IMR-90 (cell line): ENCODE measurements around the gene SPECC1L. TPM values are rescaled to one million over a fixed set of nuclear protein-coding genes. Genes with fewer than 3 reads are reported as not detected.

Experiments
- ATAC-seq: fragments of 200-7000 bp; cut with Tn5 transposase; 2 replicates; pipeline ENCODE4 v1.9.1; 2020; ENCODE audit warnings: low read depth, mild to moderate bottlenecking, moderate library complexity
- BruUV-seq: library from RNA; stranded (reverse); fragments of 400-500 nt; replicated peaks from 2 replicates; lab custom pipeline; 2021; lab: Mats Ljungman, UMichigan
- CTCF ChIA-PET: fragments of 300-600 bp; formaldehyde crosslinking; extraction: SDS; loops from one replicate; lab custom pipeline; 2021; ENCODE audit warnings: antibody characterized with exemption; lab: Yijun Ruan, JAX
- POLR2A ChIA-PET: fragments of 300-600 bp; sonication (Branson Sonifier 250); formaldehyde crosslinking; loops from one replicate; lab custom pipeline; 2022; ENCODE audit warnings: antibody characterized with exemption; ENCODE audit not compliant: unreplicated experiment; lab: Charles Lee
- DNase-seq: peaks from one replicate; pipeline ENCODE4 v3.0.0; 2013
- H2AFZ ChIP-seq: replicated peaks from 2 replicates; pipeline ENCODE3; 2013; ENCODE audit warnings: low read length, mild to moderate bottlenecking; ENCODE audit not compliant: poor library complexity
- H2AK5ac ChIP-seq: 2 replicates; pipeline ENCODE4 v1.6.1; 2013; ENCODE audit warnings: low read depth, low read length, inconsistent platforms
- H2AK9ac ChIP-seq: replicated peaks from 2 replicates; pipeline ENCODE3; 2013; ENCODE audit warnings: mild to moderate bottlenecking, low read depth, low read length, moderate library complexity; ENCODE audit not compliant: poor library complexity
- H2BK120ac ChIP-seq: 2 replicates; pipeline ENCODE4 v1.6.1; 2013; ENCODE audit warnings: low read depth, low read length, inconsistent platforms
- H2BK15ac ChIP-seq: 3 replicates; pipeline ENCODE4 v1.6.1; 2013; ENCODE audit warnings: low read depth, low read length, inconsistent platforms
- H2BK20ac ChIP-seq: 2 replicates; pipeline ENCODE4 v1.6.1; 2013; ENCODE audit warnings: low read depth, mild to moderate bottlenecking, inconsistent platforms, low read length, moderate library complexity
- H2BK5ac ChIP-seq: 2 replicates; pipeline ENCODE4 v1.6.1; 2013; ENCODE audit warnings: mild to moderate bottlenecking, low read depth, low read length, inconsistent platforms; ENCODE audit not compliant: poor library complexity, severe bottlenecking
- H3K14ac ChIP-seq: replicated peaks from 2 replicates; pipeline ENCODE4 v1.6.1; 2013; ENCODE audit warnings: low read depth, low read length, inconsistent platforms
- H3K18ac ChIP-seq: 2 replicates; pipeline ENCODE4 v1.6.1; 2013; ENCODE audit warnings: low read depth, low read length, control low read depth
- H3K23ac ChIP-seq: 2 replicates; pipeline ENCODE4 v1.6.1; 2013; ENCODE audit warnings: low read depth, low read length, inconsistent platforms
- H3K27ac ChIP-seq: 2 replicates; pipeline ENCODE4 v1.5.1; 2013; ENCODE audit warnings: mild to moderate bottlenecking, control low read depth, low read length; ENCODE audit not compliant: insufficient read depth
- H3K27me3 ChIP-seq: 2 replicates; pipeline ENCODE4 v1.6.1; 2013; ENCODE audit warnings: low read length; ENCODE audit not compliant: control insufficient read depth, insufficient read depth
- H3K36me3 ChIP-seq: 2 replicates; pipeline ENCODE4 v1.6.1; 2013; ENCODE audit warnings: low read length, mixed read lengths; ENCODE audit not compliant: control insufficient read depth, insufficient read depth
- H3K4ac ChIP-seq: 2 replicates; pipeline ENCODE4 v1.6.1; 2013; ENCODE audit warnings: low read depth, low read length, inconsistent platforms
- H3K4me1 ChIP-seq: 2 replicates; pipeline ENCODE4 v1.6.1; 2013; ENCODE audit warnings: low read length, mixed read lengths; ENCODE audit not compliant: control insufficient read depth, insufficient read depth
- H3K4me2 ChIP-seq: 2 replicates; pipeline ENCODE4 v1.6.1; 2013; ENCODE audit warnings: low read depth, mild to moderate bottlenecking, control low read depth, low read length, moderate library complexity
- H3K4me3 ChIP-seq: 2 replicates; pipeline ENCODE4 v1.5.1; 2013; ENCODE audit warnings: low read depth, mild to moderate bottlenecking, control low read depth, low read length, moderate library complexity; ENCODE audit not compliant: insufficient read depth
- H3K56ac ChIP-seq: 2 replicates; pipeline ENCODE4 v1.6.1; 2013; ENCODE audit warnings: low read length, inconsistent platforms; ENCODE audit not compliant: insufficient read depth; ENCODE audit errors: extremely low read depth
- H3K79me1 ChIP-seq, 2 experiments: 2 replicates each; pipeline ENCODE4 v1.6.1; 2013; ENCODE audit warnings: low read length in 2 of 2, inconsistent platforms in 1 of 2, low read depth in 1 of 2
- H3K9ac ChIP-seq: 2 replicates; pipeline ENCODE4 v1.6.1; 2013; ENCODE audit warnings: low read depth, low read length, control low read depth
- H3K9me1 ChIP-seq: 2 replicates; pipeline ENCODE4 v1.6.1; 2013; ENCODE audit warnings: low read length, inconsistent platforms; ENCODE audit not compliant: insufficient read depth
- H3K9me3 ChIP-seq: 2 replicates; pipeline ENCODE4 v1.6.1; 2013; ENCODE audit warnings: low read length; ENCODE audit not compliant: control insufficient read depth, insufficient read depth
- H4K20me1 ChIP-seq: 2 replicates; pipeline ENCODE4 v1.6.1; 2013; ENCODE audit warnings: low read length, inconsistent platforms; ENCODE audit not compliant: insufficient read depth
- H4K5ac ChIP-seq: 2 replicates; pipeline ENCODE4 v1.6.1; 2013; ENCODE audit warnings: mild to moderate bottlenecking, low read depth, low read length, control low read depth
- H4K8ac ChIP-seq, 2 experiments: 2 replicates each; pipeline ENCODE4 v1.6.1; 2013; ENCODE audit warnings: low read depth in 2 of 2, low read length in 2 of 2, control low read depth in 1 of 2, inconsistent platforms in 1 of 2
- H4K91ac ChIP-seq: 2 replicates; pipeline ENCODE4 v1.6.1; 2013; ENCODE audit warnings: low read depth, low read length, inconsistent platforms; ENCODE audit not compliant: insufficient read depth
- CEBPB ChIP-seq: IDR thresholded peaks from 2 replicates; pipeline ENCODE4 v1.6.1; 2012; ENCODE audit warnings: low read depth, low read length, improper control_type of control experiment
- CTCF ChIP-seq: conservative IDR thresholded peaks from 2 replicates; pipeline ENCODE4 v1.5.1; 2012; ENCODE audit warnings: mild to moderate bottlenecking, low read depth, low read length, improper control_type of control experiment
- MAFK ChIP-seq: IDR thresholded peaks from 2 replicates; pipeline ENCODE4 v1.6.1; 2012; ENCODE audit warnings: low read depth, low read length, improper control_type of control experiment
- MAZ ChIP-seq: IDR thresholded peaks from 2 replicates; pipeline ENCODE4 v1.6.1; 2012; ENCODE audit warnings: low read depth, mild to moderate bottlenecking, low read length, improper control_type of control experiment, moderate library complexity, borderline replicate concordance
- MXI1 ChIP-seq: IDR thresholded peaks from 2 replicates; pipeline ENCODE4 v1.6.1; 2012; ENCODE audit warnings: low read depth, mild to moderate bottlenecking, low read length, moderate library complexity, borderline replicate concordance
- NFE2L2 ChIP-seq: fragments of 150-350 bp; IDR thresholded peaks from 2 replicates; pipeline ENCODE4 v1.6.1; 2016; ENCODE audit warnings: low read depth, mild to moderate bottlenecking, low read length
- RFX5 ChIP-seq: IDR thresholded peaks from 2 replicates; pipeline ENCODE4 v1.8.0; 2012; ENCODE audit warnings: low read depth, mild to moderate bottlenecking, low read length, moderate library complexity
- SMC3 ChIP-seq: fragments of 150-350 bp; IDR thresholded peaks from 2 replicates; pipeline ENCODE4 v1.6.1; 2016; ENCODE audit warnings: low read depth, mild to moderate bottlenecking, antibody characterized with exemption, low read length, moderate library complexity
- WGBS, 2 experiments: methylation state at CpG; one replicate each; pipeline versions ENCODE4 v1.1.5 to v1.1.7; 2013; ENCODE audit warnings: missing lambda C conversion rate in 2 of 2; ENCODE audit not compliant: insufficient read length in 1 of 2; ENCODE audit errors: extremely low coverage in 2 of 2; 5-methylcytosine and 5-hydroxymethylcytosine counted together
- dilution Hi-C: fragments of 300-500 bp; cut with HindIII; formaldehyde crosslinking; loops from one replicate; pipeline ENCODE4 v1.14.3; 2018; ENCODE audit warnings: low sequenced_read_pairs; ENCODE audit not compliant: unreplicated experiment
- in situ Hi-C: fragments of 300-500 bp; cut with MboI; formaldehyde crosslinking; loops from 3 replicates; pipeline ENCODE4 v1.14.3; 2019; ENCODE audit warnings: low sequenced_read_pairs, inconsistent platforms, mixed read lengths
- intact Hi-C: fragments of 100-400 bp; cut with micrococcal nuclease; formaldehyde crosslinking; loops from 2 replicates; pipeline ENCODE4 v1.10.0; 2022
- polyA plus RNA-seq, 3 experiments: library from polyadenylated mRNA; depleted of rRNA; stranded (reverse); fragments of >200 nt; gene quantifications; 2 replicates each; pipeline ENCODE4 v1.2.3, GENCODE V29; 2012; ENCODE audit warnings: low replicate concordance in 1 of 3
- total RNA-seq: library from RNA; depleted of rRNA; stranded (reverse); fragments of >200 nt; gene quantifications from 2 replicates; pipeline ENCODE4 v1.2.3, GENCODE V29; 2012

Gene SPECC1L
- total and polyA plus RNA-seq, 2 of the 4 experiments (the other 2 are of a cell fraction) = 18.7 to 44.1 TPM

GRCh38 chr22:24400034-24400725 is 129.5 kb downstream of the SPECC1L start:
- Histone ChIP-seq H4K8ac (no peak overlapping the region), H4K5ac (no peak overlapping the region), H3K14ac (no peak overlapping the region), H3K56ac (no peak overlapping the region), H4K20me1 (peaks cover 4% of the 10 kb centered on the region), H3K9me1 (peaks cover 46% of the 10 kb centered on the region), H3K27me3 (no peaks in the 10 kb centered on the region), H3K9me3 (no peaks in the 10 kb centered on the region), H2AK9ac (no peak overlapping the region), H2BK15ac (peak overlapping the region; percentile 4; the same call in 2 of the 3 replicates), H3K27ac (no peak overlapping the region), H3K36me3 (peaks cover 12% of the 10 kb centered on the region), H2AFZ (no peak overlapping the region), H2BK5ac (peak overlapping the region; percentile 16), H2BK20ac (peak overlapping the region; percentile 1; the same call in 1 of the 2 replicates), H3K9ac (no peak overlapping the region), H3K18ac (no peak overlapping the region), H4K91ac (no peak overlapping the region), H2BK120ac (no peak overlapping the region), H3K4me1 (peaks cover 33% of the 10 kb centered on the region), H3K79me1 (peaks cover 17 to 74% of the 10 kb centered on the region in 2 experiments), H2AK5ac (peak overlapping the region; percentile 13; the same call in 1 of the 2 replicates), H3K23ac (no peak overlapping the region), H3K4me3 (no peak overlapping the region), H3K4ac (no peak overlapping the region), H3K4me2 (peak overlapping the region; percentile 42; the same call in 1 of the 2 replicates)
- CTCF ChIA-PET = interaction anchor here (0.6 to 1.7 kb wide), 3 partner anchors 15 to 116 kb away, joined by 4 to 5 read pairs (median 4); no protein-coding TSS in a partner anchor
- intact Hi-C loops = no loop called here
- ATAC-seq = no peak
- dilution Hi-C loops = no loop called here
- no CpG with 5 or more reads among the region's 8 CpGs for WGBS, 2 experiments
- BruUV-seq = no TSS peak
- DNase-seq = no peak
- no peak for TF ChIP-seq MAFK
- no peak for TF ChIP-seq RFX5
- TF ChIP-seq MXI1 = no peak
- no peak for TF ChIP-seq NFE2L2
- no peak for TF ChIP-seq CTCF
- TF ChIP-seq SMC3 = no peak
- no peak for TF ChIP-seq MAZ
- TF ChIP-seq CEBPB = no peak
- POLR2A ChIA-PET = no interaction called here
- in situ Hi-C loops = no loop called here
